GM18508 (cell line): ENCODE data around the gene MCU.
"Not testable (repeated sequence)": the region's sequence is repeated elsewhere in the genome, so short reads cannot be mapped to it uniquely, and the experiment has no call there.

Experiments
- ATAC-seq: cut with Tn5 transposase; IDR thresholded peaks from one replicate; pipeline ENCODE4 v1.9.1; 2021; ENCODE audit warnings: moderate number of reproducible peaks; ENCODE audit not compliant: insufficient read depth, unreplicated experiment

Gene MCU

GRCh38 chr10:72754275-72755032 is 62.5 kb downstream of the MCU start:
- no peak for ATAC-seq

GRCh38 chr10:72756674-72757385 is 64.9 kb downstream of the MCU start:
- no peak for ATAC-seq

- ATAC-seq, result no peak
Measured at GRCh38 chr10:72757732-72758131, 65.8 kb downstream of the MCU start.

- ATAC-seq, result not testable (repeated sequence)
Measured at GRCh38 chr10:72758930-72759329, 67.0 kb downstream of the MCU start.

GRCh38 chr10:72759584-72759983 is 67.6 kb downstream of the MCU start:
- ATAC-seq, result no peak

GRCh38 chr10:72761498-72761897 is 69.6 kb downstream of the MCU start:
- no peak for ATAC-seq

- ATAC-seq, result no peak
Measured at GRCh38 chr10:72762042-72762441, 70.1 kb downstream of the MCU start.

GRCh38 chr10:72763201-72763600 is 71.3 kb downstream of the MCU start:
- ATAC-seq, result no peak

GRCh38 chr10:72764151-72764550 is 72.2 kb downstream of the MCU start:
- ATAC-seq, result no peak

- ATAC-seq, result no peak
Measured at GRCh38 chr10:72765051-72765745, 73.3 kb downstream of the MCU start.

GRCh38 chr10:72771195-72771594 is 79.3 kb downstream of the MCU start:
- not testable (repeated sequence) for ATAC-seq

GRCh38 chr10:72772031-72772430 is 80.1 kb downstream of the MCU start:
- ATAC-seq, result no peak

GRCh38 chr10:72779874-72780273 is 87.9 kb downstream of the MCU start:
- ATAC-seq, result no peak

GRCh38 chr10:72782649-72783330 is 90.8 kb downstream of the MCU start:
- no peak for ATAC-seq

- ATAC-seq, result no peak
Measured at GRCh38 chr10:72783410-72783833, 91.5 kb downstream of the MCU start.

GRCh38 chr10:72784551-72785351 is 92.8 kb downstream of the MCU start:
- no peak for ATAC-seq

- no peak for ATAC-seq
Measured at GRCh38 chr10:72785409-72785808, 93.5 kb downstream of the MCU start.

GRCh38 chr10:72790216-72790990 is 98.5 kb downstream of the MCU start:
- no peak for ATAC-seq

GRCh38 chr10:72792288-72792687 is 100.3 kb downstream of the MCU start:
- ATAC-seq, result no peak
